Smooth muscle cell (in vitro differentiated cells): ENCODE data around the gene SLAMF6. TPM values are rescaled to one million over a fixed set of nuclear protein-coding genes. Genes with fewer than 3 reads are reported as not detected.

Source experiments
- DNase-seq: peaks from one replicate; lab custom pipeline; 2025; ENCODE audit not compliant: unreplicated experiment; lab: John Stamatoyannopoulos, UW
- H2AFZ ChIP-seq: fragments of 200-600 bp; sonication (generic); 2 replicates; pipeline ENCODE4 v1.6.0; 2016; ENCODE audit warnings: antibody characterized with exemption, low read depth, mild to moderate bottlenecking
- H3F3A ChIP-seq: fragments of 200-600 bp; sonication (generic); 2 replicates; pipeline ENCODE4 v1.6.0; 2017; ENCODE audit warnings: antibody characterized with exemption, low read depth
- H3K27ac ChIP-seq: fragments of 200-600 bp; sonication (generic); 2 replicates; pipeline ENCODE4 v1.5.1; 2016; ENCODE audit warnings: low read depth, mild to moderate bottlenecking
- H3K27me3 ChIP-seq: fragments of 200-600 bp; sonication (generic); 2 replicates; pipeline ENCODE4 v1.6.1; 2016; ENCODE audit warnings: low read depth, mild to moderate bottlenecking
- H3K36me3 ChIP-seq: fragments of 200-600 bp; sonication (generic); 2 replicates; pipeline ENCODE4 v1.5.1; 2016; ENCODE audit warnings: low read depth
- H3K4me1 ChIP-seq: fragments of 200-600 bp; sonication (generic); 2 replicates; pipeline ENCODE4 v1.5.1; 2016; ENCODE audit warnings: low read depth
- H3K4me2 ChIP-seq: fragments of 200-600 bp; sonication (generic); 2 replicates; pipeline ENCODE4 v1.6.0; 2016; ENCODE audit warnings: mild to moderate bottlenecking
- H3K4me3 ChIP-seq: fragments of 200-600 bp; sonication (generic); 2 replicates; pipeline ENCODE4 v1.5.1; 2016; ENCODE audit warnings: mild to moderate bottlenecking
- H3K79me2 ChIP-seq: fragments of 200-600 bp; sonication (generic); 2 replicates; pipeline ENCODE4 v1.6.0; 2016; ENCODE audit warnings: low read depth, mild to moderate bottlenecking
- H3K9ac ChIP-seq: fragments of 200-600 bp; sonication (generic); 2 replicates; pipeline ENCODE4 v1.6.0; 2016; ENCODE audit warnings: low read depth
- H3K9me3 ChIP-seq: fragments of 200-600 bp; sonication (generic); replicated peaks from 2 replicates; pipeline ENCODE4 v1.5.1; 2016; ENCODE audit warnings: low read depth
- H4K20me1 ChIP-seq: fragments of 200-600 bp; sonication (generic); 2 replicates; pipeline ENCODE4 v1.6.0; 2016; ENCODE audit warnings: low read depth
- WGBS: methylation state at CpG from one replicate; pipeline ENCODE4 v1.1.7; 2016; ENCODE audit warnings: low lambda C conversion rate; 5-methylcytosine and 5-hydroxymethylcytosine counted together
- polyA plus RNA-seq: library from polyadenylated mRNA; unstranded; fragments of >200 nt; fragmentation: Nextera tagmentation; extraction: Ambion mirVana; gene quantifications from 2 replicates; pipeline ENCODE4 v1.2.1, GENCODE V29; 2016
- total RNA-seq: library from RNA; depleted of rRNA; stranded (reverse); fragments of >200 nt; gene quantifications from 2 replicates; pipeline ENCODE4 v1.2.3, GENCODE V29; 2014
- TF ChIP-seq, protein P1 (sequence below): fragments of 200-600 bp; sonication (generic); IDR thresholded peaks from 2 replicates; pipeline ENCODE4 v1.5.1; 2017; ENCODE audit warnings: borderline replicate concordance, mild to moderate bottlenecking, antibody characterized with exemption; ENCODE audit not compliant: insufficient read depth, poor library complexity, severe bottlenecking

Gene SLAMF6
- total and polyA plus RNA-seq, 2 experiments from 2014 or later, result not detected

DNA sequence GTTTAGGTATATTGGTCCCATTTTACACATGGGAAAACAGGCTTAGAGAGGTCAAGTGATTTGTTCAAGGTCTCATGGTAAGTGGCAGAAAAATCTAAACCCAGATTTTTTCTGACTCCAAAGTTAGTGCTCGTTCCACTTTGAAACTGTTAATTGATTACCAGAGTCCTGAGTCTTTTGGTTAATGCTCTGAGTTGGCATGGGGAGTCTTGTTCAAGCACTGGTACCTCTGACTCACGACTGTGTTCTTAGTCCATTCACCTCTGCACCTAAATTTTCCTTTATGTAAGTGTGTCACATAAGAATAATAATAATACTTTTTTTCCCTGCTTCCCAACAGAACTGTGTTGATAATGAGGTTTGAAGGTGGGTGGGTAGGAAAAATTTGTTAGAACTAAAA lies 63.4 kb downstream of the SLAMF6 start:
- WGBS, result 91% methylated on average over 2 of the region's 2 CpGs
- DNase-seq, result no peak
- no peak overlapping the region for H3K9ac ChIP-seq

DNA sequence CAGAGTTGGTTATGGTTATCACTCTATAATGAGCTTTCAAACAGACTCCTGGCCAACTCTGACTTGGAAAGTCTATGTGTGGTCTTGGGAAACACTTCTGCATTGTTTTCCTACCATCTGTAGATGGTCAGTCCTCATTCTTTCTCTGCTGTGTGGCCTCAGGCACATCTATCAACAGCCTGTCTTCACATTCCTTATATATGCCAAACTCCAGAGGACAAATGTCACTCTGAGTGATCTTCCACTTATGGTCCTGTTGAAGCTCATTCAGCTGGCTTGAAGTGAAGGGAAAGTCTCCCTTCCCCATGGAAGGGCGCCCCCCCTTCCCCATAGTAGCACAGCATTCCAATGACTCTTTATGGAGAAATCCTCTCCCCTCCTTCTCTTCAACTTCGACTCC lies 64.0 kb downstream of the SLAMF6 start:
- Histone ChIP-seq H3K27me3 (no peaks in the 10 kb centered on the region), H3K9me3 (no peaks in the 10 kb centered on the region), H3F3A (no peaks in the 10 kb centered on the region), H3K9ac (no peak overlapping the region), H3K4me2 (no peak overlapping the region), H3K27ac (no peak overlapping the region), H2AFZ (no peak overlapping the region), H3K36me3 (no peaks in the 10 kb centered on the region), H4K20me1 (no peaks in the 10 kb centered on the region), H3K79me2 (no peaks in the 10 kb centered on the region), H3K4me3 (no peak overlapping the region), H3K4me1 (no peaks in the 10 kb centered on the region)
- TF ChIP-seq, protein P1, sequence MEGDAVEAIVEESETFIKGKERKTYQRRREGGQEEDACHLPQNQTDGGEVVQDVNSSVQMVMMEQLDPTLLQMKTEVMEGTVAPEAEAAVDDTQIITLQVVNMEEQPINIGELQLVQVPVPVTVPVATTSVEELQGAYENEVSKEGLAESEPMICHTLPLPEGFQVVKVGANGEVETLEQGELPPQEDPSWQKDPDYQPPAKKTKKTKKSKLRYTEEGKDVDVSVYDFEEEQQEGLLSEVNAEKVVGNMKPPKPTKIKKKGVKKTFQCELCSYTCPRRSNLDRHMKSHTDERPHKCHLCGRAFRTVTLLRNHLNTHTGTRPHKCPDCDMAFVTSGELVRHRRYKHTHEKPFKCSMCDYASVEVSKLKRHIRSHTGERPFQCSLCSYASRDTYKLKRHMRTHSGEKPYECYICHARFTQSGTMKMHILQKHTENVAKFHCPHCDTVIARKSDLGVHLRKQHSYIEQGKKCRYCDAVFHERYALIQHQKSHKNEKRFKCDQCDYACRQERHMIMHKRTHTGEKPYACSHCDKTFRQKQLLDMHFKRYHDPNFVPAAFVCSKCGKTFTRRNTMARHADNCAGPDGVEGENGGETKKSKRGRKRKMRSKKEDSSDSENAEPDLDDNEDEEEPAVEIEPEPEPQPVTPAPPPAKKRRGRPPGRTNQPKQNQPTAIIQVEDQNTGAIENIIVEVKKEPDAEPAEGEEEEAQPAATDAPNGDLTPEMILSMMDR, result no peak
- no peak for DNase-seq
- WGBS, result 66% methylated on average over 2 of the region's 2 CpGs

More for the DNA sequence above, 63.4 kb downstream of the SLAMF6 start:
- no peaks in the 10 kb centered on the region for H3K27me3 ChIP-seq
- no peaks in the 10 kb centered on the region for H3K4me1 ChIP-seq
- no peaks in the 10 kb centered on the region for H4K20me1 ChIP-seq
- no peak overlapping the region for H3K4me3 ChIP-seq
- H3K79me2 ChIP-seq, result no peaks in the 10 kb centered on the region
- H3F3A ChIP-seq, result no peaks in the 10 kb centered on the region
- H3K36me3 ChIP-seq, result no peaks in the 10 kb centered on the region
- no peak overlapping the region for H2AFZ ChIP-seq
- TF ChIP-seq, protein P1, result no peak
- no peak overlapping the region for H3K4me2 ChIP-seq
- no peaks in the 10 kb centered on the region for H3K9me3 ChIP-seq
- no peak overlapping the region for H3K27ac ChIP-seq

DNA sequence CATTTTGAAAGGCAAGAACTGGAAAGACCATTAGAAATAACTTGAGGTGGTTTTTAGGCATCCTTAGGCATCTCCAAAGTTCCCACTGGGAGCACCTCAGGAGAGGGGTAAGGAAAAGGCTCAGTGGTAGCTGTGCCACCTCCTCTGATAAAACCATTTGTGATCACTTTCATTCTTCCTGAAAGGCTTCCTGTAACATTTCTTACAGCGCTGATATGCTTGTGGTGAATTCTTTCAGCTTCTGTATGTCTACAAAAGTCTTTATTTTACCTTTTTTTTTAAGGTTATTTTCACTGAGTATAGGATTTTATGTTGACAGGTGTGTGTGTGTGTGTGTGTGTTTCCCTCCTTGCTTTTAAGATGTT lies 67.9 kb downstream of the SLAMF6 start:
- no peaks in the 10 kb centered on the region for H3K36me3 ChIP-seq
- no peak overlapping the region for H3K27ac ChIP-seq
- H2AFZ ChIP-seq, result no peak overlapping the region
- no peaks in the 10 kb centered on the region for H3K27me3 ChIP-seq
- no peak overlapping the region for H3K4me2 ChIP-seq
- no peak overlapping the region for H3K9ac ChIP-seq
- H3K79me2 ChIP-seq, result no peaks in the 10 kb centered on the region
- H3F3A ChIP-seq, result no peaks in the 10 kb centered on the region
- H4K20me1 ChIP-seq, result no peaks in the 10 kb centered on the region
- WGBS, result 92% methylated on average over 1 of the region's 1 CpG
- H3K4me3 ChIP-seq, result no peak overlapping the region
- H3K9me3 ChIP-seq, result no peaks in the 10 kb centered on the region
- TF ChIP-seq, protein P1, result no peak
- no peaks in the 10 kb centered on the region for H3K4me1 ChIP-seq
- no peak for DNase-seq

DNA sequence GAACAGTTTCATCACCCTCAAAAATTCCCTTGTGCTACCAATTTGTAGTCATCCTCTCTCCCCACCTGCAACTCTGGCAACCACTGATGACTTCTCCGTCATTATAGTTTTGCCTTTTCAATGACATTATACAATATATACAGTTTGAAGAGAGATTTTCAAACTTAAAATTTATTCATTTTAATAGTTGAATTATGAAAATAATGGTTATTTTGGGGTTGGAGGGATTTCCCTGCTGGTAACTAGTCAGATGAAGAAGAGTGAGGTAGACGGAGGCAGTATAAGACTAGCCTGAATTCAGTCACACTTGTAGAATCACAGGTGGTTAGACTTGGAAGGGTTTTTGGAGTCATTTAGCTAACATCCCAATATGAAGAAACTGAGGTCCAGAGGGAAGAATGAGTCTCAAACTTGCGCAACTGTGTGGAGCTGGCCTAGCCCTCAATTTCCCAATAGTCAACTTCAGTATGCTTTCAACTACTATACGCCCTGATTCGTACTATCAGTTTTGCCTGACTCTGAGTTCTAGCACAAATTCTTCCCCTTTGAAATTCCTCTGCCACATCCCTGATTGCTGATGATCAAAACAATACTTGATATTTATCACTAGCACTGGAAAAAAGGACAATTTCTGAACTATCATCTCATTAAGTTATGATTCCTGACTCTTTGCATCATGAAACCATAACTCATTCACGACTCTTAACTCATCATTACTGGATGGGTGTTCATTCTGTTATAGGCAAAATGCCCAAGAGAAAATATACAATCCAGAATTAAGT lies 68.5 kb downstream of the SLAMF6 start:
- H3K27me3 ChIP-seq, result no peaks in the 10 kb centered on the region
- H4K20me1 ChIP-seq, result no peaks in the 10 kb centered on the region
- no peak overlapping the region for H2AFZ ChIP-seq
- no peak overlapping the region for H3K9ac ChIP-seq
- no peaks in the 10 kb centered on the region for H3K4me1 ChIP-seq
- H3K36me3 ChIP-seq, result no peaks in the 10 kb centered on the region
- no peak overlapping the region for H3K4me2 ChIP-seq
- no peaks in the 10 kb centered on the region for H3F3A ChIP-seq
- H3K9me3 ChIP-seq, result no peaks in the 10 kb centered on the region
- TF ChIP-seq, protein P1, result no peak
- H3K79me2 ChIP-seq, result no peaks in the 10 kb centered on the region
- H3K27ac ChIP-seq, result no peak overlapping the region
- 96% methylated on average over 6 of the region's 6 CpGs for WGBS
- H3K4me3 ChIP-seq, result no peak overlapping the region
- DNase-seq, result no peak
